SK-N-SH treated with all-trans-retinoic acid at 6 μM for 48 hours (cell line): ENCODE data around the gene PMEPA1.

Experiments used
- ATAC-seq: fragments of 200-7000 bp; cut with Tn5 transposase; 3 replicates; pipeline ENCODE4 v1.9.1; 2020; ENCODE audit warnings: mild to moderate bottlenecking, moderate library complexity
- ARNTL ChIP-seq: fragments of 450-650 bp; formaldehyde crosslinking; IDR thresholded peaks from 2 replicates; pipeline ENCODE4 v1.5.0; 2020; ENCODE audit warnings: low read depth, mild to moderate bottlenecking, moderate library complexity, borderline replicate concordance
- BACH2 ChIP-seq: fragments of 250-450 bp; sonication (Bioruptor Pico); IDR thresholded peaks from 2 replicates; pipeline ENCODE4 v1.9.0; 2021; ENCODE audit warnings: mild to moderate bottlenecking, borderline replicate concordance
- CSDC2 ChIP-seq: fragments of 250-450 bp; sonication (Bioruptor Pico); IDR thresholded peaks from 2 replicates; pipeline ENCODE4 v1.5.0; 2020; ENCODE audit warnings: mild to moderate bottlenecking, moderate library complexity
- ESRRG ChIP-seq: fragments of 250-450 bp; sonication (Bioruptor Pico); IDR thresholded peaks from 2 replicates; pipeline ENCODE4 v1.6.1; 2021; ENCODE audit warnings: mild to moderate bottlenecking
- GLIS3 ChIP-seq: fragments of 250-450 bp; sonication (Bioruptor Pico); IDR thresholded peaks from 2 replicates; pipeline ENCODE4 v1.5.0; 2020; ENCODE audit warnings: mild to moderate bottlenecking, moderate library complexity
- OSR1 ChIP-seq: fragments of 250-450 bp; sonication (Bioruptor Pico); IDR thresholded peaks from 2 replicates; pipeline ENCODE4 v1.8.0; 2022; ENCODE audit warnings: moderate library complexity, mild to moderate bottlenecking, inconsistent platforms
- PPARA ChIP-seq: fragments of 250-450 bp; sonication (Bioruptor Pico); IDR thresholded peaks from 2 replicates; pipeline ENCODE4 v1.5.0; 2020; ENCODE audit warnings: mild to moderate bottlenecking, borderline replicate concordance
- SNAI2 ChIP-seq: fragments of 250-450 bp; sonication (Bioruptor Pico); IDR thresholded peaks from 2 replicates; pipeline ENCODE4 v1.5.0; 2020; ENCODE audit warnings: mild to moderate bottlenecking, moderate library complexity
- TCF4 ChIP-seq: fragments of 250-450 bp; sonication (Bioruptor Pico); IDR thresholded peaks from 2 replicates; pipeline ENCODE4 v1.8.0; 2021; ENCODE audit warnings: mild to moderate bottlenecking, moderate library complexity, borderline replicate concordance
- ZC3H10 ChIP-seq: fragments of 250-450 bp; sonication (Bioruptor Pico); IDR thresholded peaks from 2 replicates; pipeline ENCODE4 v1.5.1; 2021; ENCODE audit warnings: mild to moderate bottlenecking, moderate library complexity
- ZFP3 ChIP-seq: fragments of 250-450 bp; sonication (Bioruptor Pico); IDR thresholded peaks from 2 replicates; pipeline ENCODE4 v1.5.0; 2020; ENCODE audit warnings: mild to moderate bottlenecking, moderate library complexity
- ZFP30 ChIP-seq: fragments of 450-650 bp; formaldehyde crosslinking; IDR thresholded peaks from 2 replicates; pipeline ENCODE4 v1.5.0; 2022; ENCODE audit warnings: mild to moderate bottlenecking, moderate library complexity
- ZNF565 ChIP-seq: fragments of 450-650 bp; formaldehyde crosslinking; conservative IDR thresholded peaks from 2 replicates; pipeline ENCODE4 v1.5.0; 2020; ENCODE audit warnings: low read depth, mild to moderate bottlenecking, moderate library complexity
- ZNF8 ChIP-seq: fragments of 450-650 bp; formaldehyde crosslinking; IDR thresholded peaks from 2 replicates; pipeline ENCODE4 v1.5.0; 2020; ENCODE audit warnings: mild to moderate bottlenecking, moderate library complexity
- TF ChIP-seq, protein P1 (sequence below): fragments of 250-450 bp; sonication (Bioruptor Pico); IDR thresholded peaks from 2 replicates; pipeline ENCODE4 v1.5.0; 2020; ENCODE audit warnings: mild to moderate bottlenecking, moderate library complexity
- TF ChIP-seq, protein P2 (sequence below): fragments of 250-450 bp; sonication (Bioruptor Pico); IDR thresholded peaks from 2 replicates; pipeline ENCODE4 v1.8.0; 2021; ENCODE audit warnings: low read depth, mild to moderate bottlenecking, moderate library complexity, borderline replicate concordance
- TF ChIP-seq, protein P3 (sequence below): fragments of 250-450 bp; sonication (Bioruptor Pico); IDR thresholded peaks from 2 replicates; pipeline ENCODE4 v1.5.1; 2020; ENCODE audit warnings: low read depth, mild to moderate bottlenecking, moderate library complexity
- TF ChIP-seq, protein P4 (sequence below): fragments of 250-450 bp; sonication (Bioruptor Pico); IDR thresholded peaks from 2 replicates; pipeline ENCODE4 v1.8.0; 2020; ENCODE audit warnings: mild to moderate bottlenecking, moderate library complexity, borderline replicate concordance

PMEPA1 gene

DNA sequence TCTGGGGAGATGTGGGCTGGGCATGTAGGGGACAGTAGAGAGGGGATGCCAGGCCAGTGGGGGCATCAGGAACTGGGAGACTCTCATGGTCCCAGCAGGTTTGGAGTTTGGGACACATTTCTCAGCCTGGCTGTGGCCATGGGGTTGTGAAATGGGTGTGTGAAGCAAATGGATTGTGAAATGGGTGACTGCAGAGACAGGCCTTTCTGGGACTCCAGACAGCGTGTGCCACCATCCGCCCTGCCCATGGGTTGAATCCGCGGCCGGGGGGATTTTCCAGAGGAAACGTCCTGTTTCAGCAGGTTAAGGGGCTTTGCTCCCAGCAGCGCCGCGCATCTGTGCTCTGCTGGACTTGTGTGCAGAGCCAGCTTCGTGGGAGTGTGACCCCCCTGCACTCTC is 3.7 kb upstream of the PMEPA1 start:
- ATAC-seq = no peak
- no peak for TF ChIP-seq ARNTL

DNA sequence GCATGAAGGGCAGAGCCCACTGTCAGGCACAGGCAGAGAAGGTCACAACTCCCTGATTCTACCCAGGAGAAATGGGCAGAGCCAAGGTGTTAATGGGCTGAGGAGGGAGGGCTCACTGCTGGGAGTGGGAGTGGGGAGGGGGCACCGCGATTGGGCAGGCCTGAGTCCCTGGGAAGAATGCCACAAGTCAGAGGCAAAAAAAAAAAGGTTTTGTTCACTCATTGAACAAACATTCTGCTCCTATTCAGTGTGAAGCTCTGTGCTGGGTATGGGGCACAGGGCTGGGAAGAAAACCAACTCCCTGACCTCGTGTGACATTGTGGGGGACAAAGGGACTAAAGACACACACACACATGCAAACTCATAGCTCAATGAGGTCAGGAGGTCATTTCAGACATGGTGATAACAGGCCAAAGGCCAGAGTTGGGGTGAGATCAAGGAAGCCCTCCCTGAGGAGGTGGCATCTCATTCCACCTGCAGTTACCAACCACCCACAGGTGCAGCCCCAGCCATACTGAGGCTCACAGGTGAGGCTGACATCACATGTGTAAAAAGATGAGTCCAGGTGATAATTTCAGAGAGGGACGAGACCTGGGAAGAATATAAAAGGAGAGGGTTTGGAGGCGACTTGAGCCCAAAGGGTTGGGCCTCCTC is 3.2 kb upstream of the PMEPA1 start:
- TF ChIP-seq, protein P1, sequence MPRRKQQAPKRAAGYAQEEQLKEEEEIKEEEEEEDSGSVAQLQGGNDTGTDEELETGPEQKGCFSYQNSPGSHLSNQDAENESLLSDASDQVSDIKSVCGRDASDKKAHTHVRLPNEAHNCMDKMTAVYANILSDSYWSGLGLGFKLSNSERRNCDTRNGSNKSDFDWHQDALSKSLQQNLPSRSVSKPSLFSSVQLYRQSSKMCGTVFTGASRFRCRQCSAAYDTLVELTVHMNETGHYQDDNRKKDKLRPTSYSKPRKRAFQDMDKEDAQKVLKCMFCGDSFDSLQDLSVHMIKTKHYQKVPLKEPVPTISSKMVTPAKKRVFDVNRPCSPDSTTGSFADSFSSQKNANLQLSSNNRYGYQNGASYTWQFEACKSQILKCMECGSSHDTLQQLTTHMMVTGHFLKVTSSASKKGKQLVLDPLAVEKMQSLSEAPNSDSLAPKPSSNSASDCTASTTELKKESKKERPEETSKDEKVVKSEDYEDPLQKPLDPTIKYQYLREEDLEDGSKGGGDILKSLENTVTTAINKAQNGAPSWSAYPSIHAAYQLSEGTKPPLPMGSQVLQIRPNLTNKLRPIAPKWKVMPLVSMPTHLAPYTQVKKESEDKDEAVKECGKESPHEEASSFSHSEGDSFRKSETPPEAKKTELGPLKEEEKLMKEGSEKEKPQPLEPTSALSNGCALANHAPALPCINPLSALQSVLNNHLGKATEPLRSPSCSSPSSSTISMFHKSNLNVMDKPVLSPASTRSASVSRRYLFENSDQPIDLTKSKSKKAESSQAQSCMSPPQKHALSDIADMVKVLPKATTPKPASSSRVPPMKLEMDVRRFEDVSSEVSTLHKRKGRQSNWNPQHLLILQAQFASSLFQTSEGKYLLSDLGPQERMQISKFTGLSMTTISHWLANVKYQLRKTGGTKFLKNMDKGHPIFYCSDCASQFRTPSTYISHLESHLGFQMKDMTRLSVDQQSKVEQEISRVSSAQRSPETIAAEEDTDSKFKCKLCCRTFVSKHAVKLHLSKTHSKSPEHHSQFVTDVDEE = no peak
- no peak for TF ChIP-seq BACH2 (CRISPR knock-in tag)
- no peak for TF ChIP-seq ZC3H10 (CRISPR knock-in tag)
- no peak for TF ChIP-seq CSDC2 (CRISPR knock-in tag)
- TF ChIP-seq OSR1 (CRISPR knock-in tag) = no peak
- TF ChIP-seq ARNTL = no peak
- TF ChIP-seq GLIS3 = no peak
- TF ChIP-seq PPARA = no peak
- no peak for TF ChIP-seq ZFP3 (CRISPR knock-in tag)
- TF ChIP-seq, protein P2, sequence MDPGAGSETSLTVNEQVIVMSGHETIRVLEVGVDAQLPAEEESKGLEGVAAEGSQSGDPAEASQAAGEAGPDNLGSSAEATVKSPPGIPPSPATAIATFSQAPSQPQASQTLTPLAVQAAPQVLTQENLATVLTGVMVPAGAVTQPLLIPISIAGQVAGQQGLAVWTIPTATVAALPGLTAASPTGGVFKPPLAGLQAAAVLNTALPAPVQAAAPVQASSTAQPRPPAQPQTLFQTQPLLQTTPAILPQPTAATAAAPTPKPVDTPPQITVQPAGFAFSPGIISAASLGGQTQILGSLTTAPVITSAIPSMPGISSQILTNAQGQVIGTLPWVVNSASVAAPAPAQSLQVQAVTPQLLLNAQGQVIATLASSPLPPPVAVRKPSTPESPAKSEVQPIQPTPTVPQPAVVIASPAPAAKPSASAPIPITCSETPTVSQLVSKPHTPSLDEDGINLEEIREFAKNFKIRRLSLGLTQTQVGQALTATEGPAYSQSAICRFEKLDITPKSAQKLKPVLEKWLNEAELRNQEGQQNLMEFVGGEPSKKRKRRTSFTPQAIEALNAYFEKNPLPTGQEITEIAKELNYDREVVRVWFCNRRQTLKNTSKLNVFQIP = no peak
- TF ChIP-seq SNAI2 (CRISPR knock-in tag) = no peak
- no peak for TF ChIP-seq ZFP30 (CRISPR knock-in tag)
- TF ChIP-seq, protein P3, sequence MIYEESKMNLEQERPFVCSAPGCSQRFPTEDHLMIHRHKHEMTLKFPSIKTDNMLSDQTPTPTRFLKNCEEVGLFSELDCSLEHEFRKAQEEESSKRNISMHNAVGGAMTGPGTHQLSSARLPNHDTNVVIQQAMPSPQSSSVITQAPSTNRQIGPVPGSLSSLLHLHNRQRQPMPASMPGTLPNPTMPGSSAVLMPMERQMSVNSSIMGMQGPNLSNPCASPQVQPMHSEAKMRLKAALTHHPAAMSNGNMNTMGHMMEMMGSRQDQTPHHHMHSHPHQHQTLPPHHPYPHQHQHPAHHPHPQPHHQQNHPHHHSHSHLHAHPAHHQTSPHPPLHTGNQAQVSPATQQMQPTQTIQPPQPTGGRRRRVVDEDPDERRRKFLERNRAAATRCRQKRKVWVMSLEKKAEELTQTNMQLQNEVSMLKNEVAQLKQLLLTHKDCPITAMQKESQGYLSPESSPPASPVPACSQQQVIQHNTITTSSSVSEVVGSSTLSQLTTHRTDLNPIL (CRISPR knock-in tag) = no peak
- ATAC-seq = no peak

DNA sequence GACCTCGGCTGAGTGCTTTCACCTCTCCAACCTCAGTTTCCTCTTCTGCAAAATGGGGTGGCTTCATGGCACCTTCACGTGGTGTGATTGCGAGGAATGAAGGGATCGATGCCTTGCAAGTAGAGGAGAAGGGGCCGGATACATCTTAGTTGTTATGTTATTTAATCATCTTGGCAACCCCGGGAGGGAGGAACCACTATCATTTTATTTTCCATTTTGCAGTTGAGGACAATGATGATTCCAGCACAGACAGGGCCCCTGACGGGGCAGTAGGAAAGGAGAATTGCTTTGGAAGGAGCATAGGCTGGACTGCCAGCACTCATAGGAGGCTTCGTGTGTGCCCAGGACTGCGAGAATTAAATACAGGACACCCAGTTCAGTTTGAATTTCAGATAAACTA is 2.5 kb upstream of the PMEPA1 start:
- no peak for ATAC-seq
- TF ChIP-seq, protein P2 = no peak
- TF ChIP-seq ZFP30 (CRISPR knock-in tag) (no peak), TCF4 (CRISPR knock-in tag) (no peak), GLIS3 (no peak), ESRRG (no peak), ARNTL (no peak), OSR1 (CRISPR knock-in tag) (no peak), ZNF8 (CRISPR knock-in tag) (no peak), ZNF565 (CRISPR knock-in tag) (no peak)
- TF ChIP-seq, protein P1 = no peak
- TF ChIP-seq, protein P4, sequence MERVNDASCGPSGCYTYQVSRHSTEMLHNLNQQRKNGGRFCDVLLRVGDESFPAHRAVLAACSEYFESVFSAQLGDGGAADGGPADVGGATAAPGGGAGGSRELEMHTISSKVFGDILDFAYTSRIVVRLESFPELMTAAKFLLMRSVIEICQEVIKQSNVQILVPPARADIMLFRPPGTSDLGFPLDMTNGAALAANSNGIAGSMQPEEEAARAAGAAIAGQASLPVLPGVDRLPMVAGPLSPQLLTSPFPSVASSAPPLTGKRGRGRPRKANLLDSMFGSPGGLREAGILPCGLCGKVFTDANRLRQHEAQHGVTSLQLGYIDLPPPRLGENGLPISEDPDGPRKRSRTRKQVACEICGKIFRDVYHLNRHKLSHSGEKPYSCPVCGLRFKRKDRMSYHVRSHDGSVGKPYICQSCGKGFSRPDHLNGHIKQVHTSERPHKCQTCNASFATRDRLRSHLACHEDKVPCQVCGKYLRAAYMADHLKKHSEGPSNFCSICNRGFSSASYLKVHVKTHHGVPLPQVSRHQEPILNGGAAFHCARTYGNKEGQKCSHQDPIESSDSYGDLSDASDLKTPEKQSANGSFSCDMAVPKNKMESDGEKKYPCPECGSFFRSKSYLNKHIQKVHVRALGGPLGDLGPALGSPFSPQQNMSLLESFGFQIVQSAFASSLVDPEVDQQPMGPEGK = no peak
